Fibroblast of skin of left quadriceps (primary cell): Measurements from ENCODE around the gene IPO9.

Source experiments
- DNase-seq, 2 experiments: peaks; one replicate each; pipeline ENCODE4 v3.0.0-alpha.2; 2013; ENCODE audit warnings: low read depth in 2 of 2

The IPO9 gene

GRCh38 chr1:201904579-201904978, 75.6 kb downstream of the IPO9 start:
- peak; percentile 98 for DNase-seq

- no peak for DNase-seq
Observed at GRCh38 chr1:201905234-201905890, 76.4 kb downstream of the IPO9 start.

GRCh38 chr1:201906336-201906735, 77.4 kb downstream of the IPO9 start:
- DNase-seq, result no peak

- DNase-seq, result no peak
Observed at GRCh38 chr1:201907621-201908020, 78.7 kb downstream of the IPO9 start.

GRCh38 chr1:201911826-201912571, 83.0 kb downstream of the IPO9 start:
- DNase-seq, result no peak

- no peak for DNase-seq
Observed at GRCh38 chr1:201912832-201913231, 83.9 kb downstream of the IPO9 start.

DNA sequence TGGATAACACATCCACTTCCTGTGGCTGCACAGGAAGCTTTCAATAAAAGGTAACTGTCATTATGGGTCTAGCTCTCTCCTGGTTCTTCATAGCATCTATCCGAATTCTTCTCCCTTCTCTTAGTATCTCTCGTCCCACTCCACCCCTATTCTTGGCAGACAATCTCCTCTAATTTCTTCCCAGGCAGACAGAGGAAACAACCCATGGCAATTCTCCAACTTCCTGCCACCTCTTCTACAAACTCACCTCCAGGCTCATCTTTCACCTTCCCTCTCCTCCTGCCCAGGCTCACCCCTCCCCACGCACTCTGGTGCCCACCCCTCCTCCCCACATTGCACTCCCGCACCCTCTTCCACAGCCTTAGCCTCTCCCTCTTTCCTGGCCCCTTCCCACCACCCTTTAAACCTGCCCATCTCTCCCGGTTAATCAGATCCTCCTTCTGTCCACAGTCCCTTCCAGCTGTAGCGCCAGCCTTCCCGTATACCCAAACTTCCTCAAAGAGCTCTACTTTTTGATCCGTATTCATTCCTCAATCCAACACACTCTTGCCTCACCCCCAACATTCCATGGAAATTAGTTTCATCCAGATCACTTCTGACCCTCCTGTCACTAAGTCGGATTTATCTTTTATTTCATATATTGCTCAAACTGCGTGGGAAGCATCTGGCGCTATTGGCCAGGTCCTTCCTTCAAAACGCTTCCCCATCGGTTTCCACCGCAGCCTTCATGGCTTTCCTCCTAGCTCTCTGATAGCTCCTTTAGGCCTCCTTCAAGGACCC, 85.7 kb downstream of the IPO9 start:
- peak; percentile 56 to 57 for DNase-seq

DNA sequence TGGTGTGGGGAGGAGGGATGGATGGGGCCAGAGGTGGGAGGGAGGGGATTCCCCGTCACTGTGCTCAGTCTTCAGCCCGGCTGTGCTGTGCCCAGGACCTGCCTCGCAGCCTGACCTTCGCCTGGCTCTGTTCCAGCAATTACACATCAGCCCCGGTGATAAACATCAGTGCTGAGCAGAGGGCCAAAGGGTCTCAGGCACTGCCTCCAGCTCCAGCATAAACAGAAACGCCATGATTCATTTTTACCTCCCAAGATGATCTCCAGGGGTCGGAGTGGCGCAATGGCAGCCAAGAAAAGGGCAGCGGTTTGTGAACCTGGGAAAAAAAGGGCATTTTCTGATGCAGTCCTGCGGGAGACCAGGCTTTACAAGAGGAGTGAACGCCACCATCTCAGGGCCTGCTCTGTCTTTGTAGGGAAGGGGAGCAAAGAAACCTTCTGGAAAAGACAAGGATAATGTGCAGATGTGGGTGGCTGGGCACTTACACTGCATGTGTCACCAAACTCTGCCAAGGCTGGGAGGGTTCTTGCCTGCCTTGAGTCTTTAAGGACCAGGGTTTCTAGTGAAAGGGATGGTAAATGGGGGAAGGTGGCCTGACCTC, 87.8 kb downstream of the IPO9 start:
- DNase-seq, result peak; percentile 47 to 48

DNA sequence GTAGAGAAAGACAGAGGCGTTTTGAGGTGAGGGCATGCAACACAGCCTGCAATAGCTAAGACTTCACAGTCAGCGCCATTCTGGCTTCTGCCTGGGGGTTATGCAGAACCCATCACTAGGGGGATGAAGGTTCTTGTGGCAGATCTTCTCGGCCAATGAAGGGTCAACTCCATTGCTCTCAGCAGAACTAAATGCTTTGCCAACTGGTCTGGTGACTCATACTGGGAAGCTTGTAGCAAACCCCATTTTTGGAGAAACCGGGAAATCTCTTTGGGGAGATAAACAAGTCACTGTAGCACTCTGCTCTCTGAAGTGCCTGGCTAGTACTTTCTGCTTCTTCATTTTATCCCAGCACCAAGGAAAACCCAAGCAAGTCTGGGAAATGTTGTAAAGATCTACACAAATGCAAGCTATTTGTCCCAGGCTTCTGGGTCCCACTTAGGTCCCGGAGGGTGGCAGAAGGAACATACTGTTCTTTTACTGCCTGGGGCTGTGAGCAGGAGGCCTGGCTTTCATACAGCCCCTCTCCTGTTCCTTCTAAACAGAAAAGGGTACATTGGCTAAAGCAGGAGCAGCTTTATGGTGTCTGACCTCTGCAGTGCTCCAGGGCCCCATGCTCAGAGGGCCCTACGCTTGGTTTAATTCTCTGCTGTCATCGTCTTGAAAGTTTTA, 88.5 kb downstream of the IPO9 start:
- peak in 1 of 2 experiments; percentile 40 for DNase-seq

- no peak for DNase-seq
Observed at GRCh38 chr1:201918343-201918742, 89.4 kb downstream of the IPO9 start.

- DNase-seq, result no peak
Observed at GRCh38 chr1:201921952-201922558, 93.1 kb downstream of the IPO9 start.

DNA sequence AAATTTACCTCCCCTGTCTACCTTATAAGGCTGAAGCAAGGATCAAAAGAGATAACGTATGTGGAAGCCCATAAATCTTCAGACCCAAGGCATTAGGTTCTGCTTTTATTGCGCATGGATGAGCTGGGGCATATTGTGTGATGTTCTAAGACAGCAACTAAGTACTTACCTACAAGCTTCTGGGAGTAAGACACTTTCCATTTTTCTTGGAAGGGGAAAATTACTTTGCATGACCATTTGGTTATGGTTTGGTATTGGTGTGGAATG, 96.3 kb downstream of the IPO9 start:
- DNase-seq, result no peak

- DNase-seq, result no peak
Observed at GRCh38 chr1:201925981-201926645, 97.2 kb downstream of the IPO9 start.

GRCh38 chr1:201928266-201928665, 99.3 kb downstream of the IPO9 start:
- no peak for DNase-seq

DNA sequence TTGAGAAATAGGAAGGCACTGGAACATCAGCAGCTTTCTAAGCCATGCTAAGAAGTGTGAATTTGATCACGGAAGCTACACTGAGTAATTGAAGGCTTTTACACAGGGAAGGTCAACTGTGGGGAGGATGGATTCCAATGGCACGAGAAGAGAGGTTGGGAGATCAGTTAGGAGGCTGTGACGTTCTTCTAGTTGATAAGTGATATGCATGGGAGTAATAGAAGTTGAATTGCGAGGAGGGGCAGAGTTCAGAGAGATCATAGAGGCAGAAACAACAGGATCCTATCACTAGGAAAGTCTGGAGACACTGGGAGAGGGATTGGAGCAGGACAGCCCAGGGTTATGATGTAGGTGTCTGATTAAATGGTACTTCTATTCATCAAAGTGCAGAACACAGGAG, 101.2 kb downstream of the IPO9 start:
- DNase-seq, result no peak

GRCh38 chr1:201930803-201931202, 101.8 kb downstream of the IPO9 start:
- DNase-seq, result no peak
